ENCODE measurements around the gene DYNC2I2.

Gene DYNC2I2

DNA sequence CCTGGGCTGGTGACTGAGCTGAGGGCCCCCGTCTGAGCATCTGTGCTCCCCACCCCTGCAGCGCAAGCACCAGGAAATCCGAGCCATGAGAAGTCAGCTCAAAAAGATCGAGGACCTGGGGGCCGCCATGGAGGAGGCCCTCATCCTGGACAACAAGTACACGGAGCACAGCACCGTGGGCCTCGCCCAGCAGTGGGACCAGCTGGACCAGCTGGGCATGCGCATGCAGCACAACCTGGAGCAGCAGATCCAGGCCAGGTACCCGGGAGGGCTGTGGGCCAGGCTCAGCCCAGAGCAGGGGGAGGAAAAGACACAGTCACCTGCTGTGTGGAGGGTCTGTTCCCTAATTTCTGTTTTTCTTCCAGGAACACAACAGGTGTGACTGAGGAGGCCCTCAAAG lies 24.6 kb downstream of the DYNC2I2 start:
- TF ChIP-seq, protein P1, sequence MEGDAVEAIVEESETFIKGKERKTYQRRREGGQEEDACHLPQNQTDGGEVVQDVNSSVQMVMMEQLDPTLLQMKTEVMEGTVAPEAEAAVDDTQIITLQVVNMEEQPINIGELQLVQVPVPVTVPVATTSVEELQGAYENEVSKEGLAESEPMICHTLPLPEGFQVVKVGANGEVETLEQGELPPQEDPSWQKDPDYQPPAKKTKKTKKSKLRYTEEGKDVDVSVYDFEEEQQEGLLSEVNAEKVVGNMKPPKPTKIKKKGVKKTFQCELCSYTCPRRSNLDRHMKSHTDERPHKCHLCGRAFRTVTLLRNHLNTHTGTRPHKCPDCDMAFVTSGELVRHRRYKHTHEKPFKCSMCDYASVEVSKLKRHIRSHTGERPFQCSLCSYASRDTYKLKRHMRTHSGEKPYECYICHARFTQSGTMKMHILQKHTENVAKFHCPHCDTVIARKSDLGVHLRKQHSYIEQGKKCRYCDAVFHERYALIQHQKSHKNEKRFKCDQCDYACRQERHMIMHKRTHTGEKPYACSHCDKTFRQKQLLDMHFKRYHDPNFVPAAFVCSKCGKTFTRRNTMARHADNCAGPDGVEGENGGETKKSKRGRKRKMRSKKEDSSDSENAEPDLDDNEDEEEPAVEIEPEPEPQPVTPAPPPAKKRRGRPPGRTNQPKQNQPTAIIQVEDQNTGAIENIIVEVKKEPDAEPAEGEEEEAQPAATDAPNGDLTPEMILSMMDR (conservative IDR thresholded peaks at IDR 0.05; ENCODE audit: low read length) = no peak
- no peak for TF ChIP-seq EZH2phosphoT487 (IDR thresholded peaks at IDR 0.05; ENCODE audit: borderline replicate concordance)
- H3K9me3 ChIP-seq (ENCODE audit: insufficient read depth, low read depth, low read length) = no peaks in the 10 kb centered on the region

DNA sequence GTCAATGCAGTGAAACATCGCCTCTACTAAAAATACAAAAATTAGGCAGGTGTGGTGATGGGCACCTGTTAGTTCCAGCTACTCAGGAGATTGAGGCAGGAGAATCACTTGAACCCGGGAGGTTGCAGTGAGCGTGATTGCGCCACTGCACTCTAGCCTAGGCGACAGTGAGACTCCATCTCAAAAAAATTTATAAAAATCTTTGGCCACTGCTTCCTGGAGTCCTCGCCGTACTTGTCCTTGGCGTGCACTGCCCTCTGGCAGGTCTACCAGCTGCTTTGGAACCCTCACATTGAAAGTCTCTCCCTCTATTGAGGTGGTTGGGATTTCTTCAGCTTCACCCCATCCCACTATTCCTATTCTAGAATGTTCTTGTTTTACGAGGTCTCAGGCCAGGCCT lies 25.0 kb downstream of the DYNC2I2 start:
- H3K4me3 ChIP-seq (ENCODE audit: low read length, poor library complexity, severe bottlenecking) = no peak overlapping the region
- H3K9me2 ChIP-seq (replicated peaks; ENCODE audit: low read depth, low read length) = no peaks in the 10 kb centered on the region
- no peaks in the 10 kb centered on the region for H3K79me2 ChIP-seq (ENCODE audit: insufficient read depth, low read length)
- no peaks in the 10 kb centered on the region for H3F3A ChIP-seq (ENCODE audit: low read depth)
- H3K27me3 ChIP-seq (ENCODE audit: insufficient read depth, low read length, poor library complexity, severe bottlenecking) = no peaks in the 10 kb centered on the region
- H3K4me2 ChIP-seq (ENCODE audit: low read depth, low read length, poor library complexity, severe bottlenecking) = no peak overlapping the region
- H3K36me3 ChIP-seq (ENCODE audit: insufficient read depth, low read length) = peaks cover 54% of the 10 kb centered on the region; the same call in 1 of the 2 replicates
- H3K9me3 ChIP-seq (ENCODE audit: insufficient read depth, low read depth, low read length) = no peaks in the 10 kb centered on the region
- TF ChIP-seq, protein P1 (conservative IDR thresholded peaks at IDR 0.05; ENCODE audit: low read length) = no peak
- no peak for TF ChIP-seq EZH2phosphoT487 (IDR thresholded peaks at IDR 0.05; ENCODE audit: borderline replicate concordance)
- no peaks in the 10 kb centered on the region for H4K20me1 ChIP-seq (ENCODE audit: insufficient read depth, low read length, poor library complexity, severe bottlenecking)
- no peak overlapping the region for H3K9ac ChIP-seq (ENCODE audit: low read depth, low read length, poor library complexity, severe bottlenecking)
- H3K4me1 ChIP-seq (ENCODE audit: insufficient read depth, low read length, poor library complexity, severe bottlenecking) = no peaks in the 10 kb centered on the region
- H2AFZ ChIP-seq (ENCODE audit: low read length) = no peak overlapping the region

More for the DNA sequence above, 24.6 kb downstream of the DYNC2I2 start:
- no peaks in the 10 kb centered on the region for H3K79me2 ChIP-seq (ENCODE audit: insufficient read depth, low read length)
- H2AFZ ChIP-seq (ENCODE audit: low read length) = no peak overlapping the region
- no peaks in the 10 kb centered on the region for H4K20me1 ChIP-seq (ENCODE audit: insufficient read depth, low read length, poor library complexity, severe bottlenecking)
- no peaks in the 10 kb centered on the region for H3K27me3 ChIP-seq (ENCODE audit: insufficient read depth, low read length, poor library complexity, severe bottlenecking)
- no peaks in the 10 kb centered on the region for H3K9me2 ChIP-seq (replicated peaks; ENCODE audit: low read depth, low read length)
- H3K4me1 ChIP-seq (ENCODE audit: insufficient read depth, low read length, poor library complexity, severe bottlenecking) = no peaks in the 10 kb centered on the region
- no peak overlapping the region for H3K4me2 ChIP-seq (ENCODE audit: low read depth, low read length, poor library complexity, severe bottlenecking)
- no peak overlapping the region for H3K9ac ChIP-seq (ENCODE audit: low read depth, low read length, poor library complexity, severe bottlenecking)
- no peak overlapping the region for H3K4me3 ChIP-seq (ENCODE audit: low read length, poor library complexity, severe bottlenecking)
- peaks cover 50% of the 10 kb centered on the region; the same call in 1 of the 2 replicates for H3K36me3 ChIP-seq (ENCODE audit: insufficient read depth, low read length)
- H3F3A ChIP-seq (ENCODE audit: low read depth) = no peaks in the 10 kb centered on the region

DNA sequence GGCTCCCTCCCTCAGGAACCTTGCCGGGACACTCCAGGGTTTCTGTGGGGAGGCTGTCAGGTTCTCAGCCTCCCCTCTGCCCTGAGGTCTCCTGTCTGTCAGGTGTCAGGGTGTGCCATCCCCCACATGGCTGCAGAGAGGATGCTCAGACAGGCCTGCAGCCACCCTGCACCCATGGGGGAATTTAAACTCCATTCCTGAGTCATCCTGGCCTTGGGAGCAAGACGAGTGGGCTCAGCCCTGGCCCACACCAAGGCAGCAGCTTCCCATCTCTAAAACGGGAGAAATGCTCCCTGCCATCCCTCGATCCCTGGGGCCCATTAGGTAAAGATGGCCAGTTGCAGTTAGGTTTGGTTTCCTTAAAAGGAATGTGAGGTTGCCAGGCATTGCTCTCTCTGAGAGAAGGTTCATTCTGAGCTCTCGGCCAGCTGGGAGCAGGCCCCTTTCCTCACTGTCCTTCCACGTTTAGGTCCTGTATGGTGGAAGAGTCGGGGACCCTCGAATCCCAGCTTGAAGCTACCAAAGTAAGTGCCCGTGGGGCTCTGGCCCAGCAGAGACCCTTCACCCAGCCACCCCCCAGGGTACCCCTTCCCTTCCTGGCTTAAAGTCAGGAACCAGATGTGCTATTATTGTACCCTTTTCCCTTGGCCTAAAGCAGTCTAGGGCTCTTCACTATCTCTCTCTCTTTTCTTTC lies 26.6 kb downstream of the DYNC2I2 start:
- H3K36me3 ChIP-seq (ENCODE audit: insufficient read depth, low read length) = peaks cover 70% of the 10 kb centered on the region; the same call in 1 of the 2 replicates
- no peaks in the 10 kb centered on the region for H3K79me2 ChIP-seq (ENCODE audit: insufficient read depth, low read length)
- TF ChIP-seq EZH2phosphoT487 (IDR thresholded peaks at IDR 0.05; ENCODE audit: borderline replicate concordance) = no peak
- TF ChIP-seq, protein P1 (conservative IDR thresholded peaks at IDR 0.05; ENCODE audit: low read length) = no peak
- H3K9me3 ChIP-seq (ENCODE audit: insufficient read depth, low read depth, low read length) = no peaks in the 10 kb centered on the region
- no peaks in the 10 kb centered on the region for H3K9me2 ChIP-seq (replicated peaks; ENCODE audit: low read depth, low read length)
- no peak overlapping the region for H3K4me3 ChIP-seq (ENCODE audit: low read length, poor library complexity, severe bottlenecking)
- no peak overlapping the region for H2AFZ ChIP-seq (ENCODE audit: low read length)
- no peaks in the 10 kb centered on the region for H3K4me1 ChIP-seq (ENCODE audit: insufficient read depth, low read length, poor library complexity, severe bottlenecking)
- no peaks in the 10 kb centered on the region for H4K20me1 ChIP-seq (ENCODE audit: insufficient read depth, low read length, poor library complexity, severe bottlenecking)
- H3K9ac ChIP-seq (ENCODE audit: low read depth, low read length, poor library complexity, severe bottlenecking) = no peak overlapping the region
- no peak overlapping the region for H3K4me2 ChIP-seq (ENCODE audit: low read depth, low read length, poor library complexity, severe bottlenecking)
- H3F3A ChIP-seq (ENCODE audit: low read depth) = no peaks in the 10 kb centered on the region
- H3K27me3 ChIP-seq (ENCODE audit: insufficient read depth, low read length, poor library complexity, severe bottlenecking) = no peaks in the 10 kb centered on the region
